GM19328 (cell line): Measurements from ENCODE around the gene MOSPD3.

Experiments used
- ATAC-seq: cut with Tn5 transposase; IDR thresholded peaks from one replicate; pipeline ENCODE4 v1.9.1; 2021; ENCODE audit warnings: mild to moderate bottlenecking, moderate library complexity; ENCODE audit not compliant: unreplicated experiment

The MOSPD3 gene

GRCh38 chr7:100621554-100621953 is 9.2 kb downstream of the MOSPD3 start:
- ATAC-seq: no peak

GRCh38 chr7:100623951-100624824 is 11.8 kb downstream of the MOSPD3 start:
- no peak for ATAC-seq

- no peak for ATAC-seq
These were observed 13.7 kb downstream of the MOSPD3 start for GRCh38 chr7:100626055-100626454.

GRCh38 chr7:100626530-100627237 is 14.3 kb downstream of the MOSPD3 start:
- peak; percentile 68 for ATAC-seq

GRCh38 chr7:100627238-100627549 is 14.9 kb downstream of the MOSPD3 start:
- no peak for ATAC-seq

- no peak for ATAC-seq
These were observed 16.9 kb downstream of the MOSPD3 start for GRCh38 chr7:100629117-100629716.

GRCh38 chr7:100630066-100630465 is 17.7 kb downstream of the MOSPD3 start:
- no peak for ATAC-seq

- ATAC-seq: peak; percentile 59
These were observed 20.8 kb downstream of the MOSPD3 start for GRCh38 chr7:100632951-100633717.

- no peak for ATAC-seq
These were observed 27.7 kb downstream of the MOSPD3 start for GRCh38 chr7:100639995-100640516.

- ATAC-seq: no peak
These were observed 28.4 kb downstream of the MOSPD3 start for GRCh38 chr7:100640517-100641440.

- ATAC-seq: no peak
These were observed 29.1 kb downstream of the MOSPD3 start, which contains the start of gene TFR2 for GRCh38 chr7:100641463-100641859. Gene TFR2 (minus strand): TSS chr7:100641552. CDS start chr7:100641509, 43 bp downstream.

GRCh38 chr7:100641860-100642533 is 29.7 kb downstream of the MOSPD3 start:
- ATAC-seq: no peak

- no peak for ATAC-seq
These were observed 30.2 kb downstream of the MOSPD3 start for GRCh38 chr7:100642534-100642907.

GRCh38 chr7:100649826-100650565 is 37.7 kb downstream of the MOSPD3 start:
- no peak for ATAC-seq

- ATAC-seq: no peak
These were observed 42.8 kb downstream of the MOSPD3 start for GRCh38 chr7:100654908-100655831.

GRCh38 chr7:100655908-100656674 is 43.8 kb downstream of the MOSPD3 start, which contains the start of gene ACTL6B:
Gene ACTL6B (minus strand): TSS chr7:100656448. CDS start chr7:100656354, 94 bp downstream.
- ATAC-seq: no peak
